Panc1 (cell line): ENCODE measurements around the gene SMYD4. TPM values are rescaled to one million over a fixed set of nuclear protein-coding genes. Genes with fewer than 3 reads are reported as not detected.
"Not testable (repeated sequence)": the region's sequence is repeated elsewhere in the genome, so short reads cannot be mapped to it uniquely, and the experiment has no call there.

Experiments
- ATAC-seq: fragments of 200-7000 bp; cut with Tn5 transposase; 2 replicates; pipeline ENCODE4 v1.9.1; 2020; ENCODE audit warnings: mild to moderate bottlenecking, moderate library complexity
- BruUV-seq: library from RNA; stranded (reverse); fragments of 400-500 nt; replicated peaks from 2 replicates; lab custom pipeline; 2021; lab: Mats Ljungman, UMichigan
- CTCF ChIA-PET: fragments of 300-600 bp; sonication (Branson Sonifier 250); formaldehyde crosslinking; loops from one replicate; lab custom pipeline; 2022; ENCODE audit warnings: antibody characterized with exemption; lab: Charles Lee
- POLR2A ChIA-PET: fragments of 300-600 bp; sonication (Branson Sonifier 250); formaldehyde crosslinking; loops from one replicate; lab custom pipeline; 2022; ENCODE audit warnings: antibody characterized with exemption; lab: Charles Lee
- DNase-seq: peaks from one replicate; pipeline ENCODE4 v3.0.0-alpha.2; 2010; ENCODE audit warnings: low read depth, low spot score
- H3K27ac ChIP-seq: 2 replicates; pipeline ENCODE4 v1.5.1; 2011; ENCODE audit warnings: mild to moderate bottlenecking, low read length, inconsistent platforms
- H3K27me3 ChIP-seq: fragments of 200-500 bp; sonication (Bioruptor generic); 2 replicates; pipeline ENCODE4 v1.6.0; 2014; ENCODE audit warnings: low read length, inconsistent platforms; ENCODE audit not compliant: control insufficient read depth, insufficient read depth
- H3K36me3 ChIP-seq: fragments of 200-500 bp; sonication (Bioruptor generic); 2 replicates; pipeline ENCODE4 v1.5.1; 2014; ENCODE audit warnings: inconsistent platforms, mild to moderate bottlenecking, low read length, moderate library complexity; ENCODE audit not compliant: control insufficient read depth, insufficient read depth
- H3K4me1 ChIP-seq: 2 replicates; pipeline ENCODE4 v1.5.1; 2011; ENCODE audit warnings: inconsistent platforms, mild to moderate bottlenecking, low read length, moderate library complexity; ENCODE audit not compliant: control insufficient read depth, insufficient read depth
- H3K4me3 ChIP-seq, 2 experiments: 2 replicates each; pipeline ENCODE4 v1.5.1; 2011 to 2012; ENCODE audit warnings: low read depth in 2 of 2, low read length in 2 of 2, mild to moderate bottlenecking in 2 of 2, inconsistent platforms in 1 of 2, moderate library complexity in 1 of 2
- H3K9me3 ChIP-seq: fragments of 200-500 bp; sonication (Bioruptor generic); 2 replicates; pipeline ENCODE4 v1.5.1; 2014; ENCODE audit warnings: low read depth, mild to moderate bottlenecking, inconsistent platforms, low read length, moderate library complexity; ENCODE audit not compliant: control insufficient read depth, insufficient read depth
- POLR2AphosphoS5 ChIP-seq: IDR thresholded peaks from 2 replicates; pipeline ENCODE4 v1.6.1; 2012; ENCODE audit warnings: mild to moderate bottlenecking, low read depth, low read length, moderate library complexity
- REST ChIP-seq, 2 experiments: IDR thresholded peaks; 2 replicates each; pipeline ENCODE4 v1.6.1; 2011 to 2012; ENCODE audit warnings: low read depth in 2 of 2, control low read depth in 1 of 2, low read length in 1 of 2, mild to moderate bottlenecking in 1 of 2, moderate library complexity in 1 of 2; ENCODE audit not compliant: insufficient read depth in 1 of 2
- SIN3A ChIP-seq: IDR thresholded peaks from 2 replicates; pipeline ENCODE4 v1.6.1; 2012; ENCODE audit warnings: low read depth, mild to moderate bottlenecking, low read length, moderate library complexity, borderline replicate concordance; ENCODE audit not compliant: insufficient read depth
- TCF7L2 ChIP-seq: IDR thresholded peaks from 2 replicates; pipeline ENCODE4 v1.6.1; 2011; ENCODE audit warnings: mild to moderate bottlenecking, low read depth, low read length, inconsistent platforms
- in situ Hi-C: cut with HindIII; loops from 2 replicates; pipeline ENCODE4 v1.10.0; 2016; ENCODE audit warnings: low sequenced_read_pairs, low pct_unique_long_range_greater_than_20kb
- intact Hi-C: fragments of 100-400 bp; cut with micrococcal nuclease; formaldehyde crosslinking; loops from one replicate; pipeline ENCODE4 v1.10.0; 2022; ENCODE audit not compliant: unreplicated experiment
- total RNA-seq: library from RNA; stranded (reverse); gene quantifications from one replicate; pipeline ENCODE4 v1.2.1, GENCODE V29; 2021; ENCODE audit not compliant: unreplicated experiment
- TF ChIP-seq, protein P1 (sequence below): fragments of 450-650 bp; IDR thresholded peaks from 2 replicates; pipeline ENCODE4 v1.5.1; 2017; ENCODE audit warnings: mild to moderate bottlenecking

Gene SMYD4
- total RNA-seq, 1 experiment from 2014 or later, result 17.1 TPM

GRCh38 chr17:1742371-1743087 is 87.2 kb downstream of the SMYD4 start, which contains the start of gene SERPINF2:
TSS of gene SERPINF2 (plus strand) at chr17:1742871. CDS start at chr17:1744996, 2,125 bp downstream.
- H3K9me3 ChIP-seq, result no peaks in the 10 kb centered on the region
- no peak for DNase-seq
- BruUV-seq, result no TSS peak
- TF ChIP-seq POLR2AphosphoS5 (no peak), SIN3A (no peak), REST (IDR thresholded peaks at IDR 0.05; ENCODE audit: insufficient read depth in 1 of 2, low read depth in 2 of 2, low read length in 1 of 2) (no peak), TCF7L2 (no peak)
- TF ChIP-seq, protein P1, sequence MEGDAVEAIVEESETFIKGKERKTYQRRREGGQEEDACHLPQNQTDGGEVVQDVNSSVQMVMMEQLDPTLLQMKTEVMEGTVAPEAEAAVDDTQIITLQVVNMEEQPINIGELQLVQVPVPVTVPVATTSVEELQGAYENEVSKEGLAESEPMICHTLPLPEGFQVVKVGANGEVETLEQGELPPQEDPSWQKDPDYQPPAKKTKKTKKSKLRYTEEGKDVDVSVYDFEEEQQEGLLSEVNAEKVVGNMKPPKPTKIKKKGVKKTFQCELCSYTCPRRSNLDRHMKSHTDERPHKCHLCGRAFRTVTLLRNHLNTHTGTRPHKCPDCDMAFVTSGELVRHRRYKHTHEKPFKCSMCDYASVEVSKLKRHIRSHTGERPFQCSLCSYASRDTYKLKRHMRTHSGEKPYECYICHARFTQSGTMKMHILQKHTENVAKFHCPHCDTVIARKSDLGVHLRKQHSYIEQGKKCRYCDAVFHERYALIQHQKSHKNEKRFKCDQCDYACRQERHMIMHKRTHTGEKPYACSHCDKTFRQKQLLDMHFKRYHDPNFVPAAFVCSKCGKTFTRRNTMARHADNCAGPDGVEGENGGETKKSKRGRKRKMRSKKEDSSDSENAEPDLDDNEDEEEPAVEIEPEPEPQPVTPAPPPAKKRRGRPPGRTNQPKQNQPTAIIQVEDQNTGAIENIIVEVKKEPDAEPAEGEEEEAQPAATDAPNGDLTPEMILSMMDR, result no peak
- H3K36me3 ChIP-seq, result no peaks in the 10 kb centered on the region
- H3K27me3 ChIP-seq, result no peaks in the 10 kb centered on the region
- CTCF ChIA-PET, result interaction anchor here (0.7 kb wide), 1 partner anchor 27 kb away, joined by 3 read pairs; no protein-coding TSS in a partner anchor
- H3K4me3 ChIP-seq, result no peak within 1 kb of the TSS
- no peak within 1 kb of the TSS for H3K27ac ChIP-seq
- no peaks in the 10 kb centered on the region for H3K4me1 ChIP-seq
- intact Hi-C loops (no loop called here), in situ Hi-C loops (no loop called here)
- POLR2A ChIA-PET, result no interaction called here
- peak; percentile 37; the same call in 1 of the 2 replicates for ATAC-seq

DNA sequence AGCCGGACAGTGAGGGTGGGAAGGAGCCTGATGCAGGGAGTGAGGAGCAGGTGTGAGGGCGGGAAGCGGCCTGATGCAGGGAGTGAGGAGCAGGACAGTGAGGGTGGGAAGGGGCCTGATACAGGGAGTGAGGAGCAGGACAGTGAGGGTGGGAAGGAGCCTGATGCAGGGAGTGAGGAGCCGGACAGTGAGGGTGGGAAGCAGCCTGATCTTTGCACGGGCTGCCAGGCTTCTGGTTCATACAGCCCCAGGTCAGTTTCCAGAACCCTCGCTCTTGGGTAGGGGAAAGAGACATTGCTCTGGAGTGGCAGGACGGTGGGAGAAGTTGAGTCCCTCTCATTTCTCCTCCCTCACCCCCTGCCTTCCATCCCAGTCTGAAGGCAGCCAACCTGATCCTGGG is 87.8 kb downstream of the SMYD4 start:
- BruUV-seq, H3K9me3 ChIP-seq, H3K36me3 ChIP-seq, H3K27me3 ChIP-seq, H3K4me1 ChIP-seq, CTCF ChIA-PET, POLR2A ChIA-PET, intact Hi-C loops, in situ Hi-C loops, ATAC-seq, H3K27ac ChIP-seq, DNase-seq, H3K4me3 ChIP-seq: not testable (repeated sequence)
